ENCODE measurements around the gene AR.
"Not testable (repeated sequence)": the region's sequence is repeated elsewhere in the genome, so short reads cannot be mapped to it uniquely, and the experiment has no call there.

GRCh38 chrX:67670717-67671116 is 126.9 kb downstream of the AR start:
- TF ChIP-seq POLR2A, CTCF (IDR thresholded peaks at IDR 0.05): not testable (repeated sequence)
